ENCODE results near the gene GRIK3. TPM values are rescaled to one million over a fixed set of nuclear protein-coding genes. Genes with fewer than 3 reads are reported as not detected.

The GRIK3 gene
- total and polyA plus RNA-seq, 11 donors = 0.06 to 1.6 (median 0.29) TPM

- Histone ChIP-seq H3K27ac (no peak overlapping the region), H3K9me3 (peaks cover 0 to 8% (median 0%) of the 10 kb centered on the region in 12 donors), H3K27me3 (peaks cover 0 to 22% (median 0%) of the 10 kb centered on the region in 9 donors), H3K36me3 (no peaks in the 10 kb centered on the region), H3K4me1 (no peaks in the 10 kb centered on the region), H3K4me3 (no peak overlapping the region)
- no peak for ATAC-seq
- 77 to 83% (median 79%) methylated on average over 12 of the region's 12 CpGs for WGBS, 4 donors
- intact Hi-C loops (cut with DNase I) = no loop called here
- DNase-seq = no peak
- TF ChIP-seq CTCF (IDR thresholded peaks at IDR 0.05) (no peak), POLR2A (IDR thresholded peaks at IDR 0.05) (no peak)
Measured at GRCh38 chr1:36755303-36756230, 278.7 kb downstream of the GRIK3 start.

DNA sequence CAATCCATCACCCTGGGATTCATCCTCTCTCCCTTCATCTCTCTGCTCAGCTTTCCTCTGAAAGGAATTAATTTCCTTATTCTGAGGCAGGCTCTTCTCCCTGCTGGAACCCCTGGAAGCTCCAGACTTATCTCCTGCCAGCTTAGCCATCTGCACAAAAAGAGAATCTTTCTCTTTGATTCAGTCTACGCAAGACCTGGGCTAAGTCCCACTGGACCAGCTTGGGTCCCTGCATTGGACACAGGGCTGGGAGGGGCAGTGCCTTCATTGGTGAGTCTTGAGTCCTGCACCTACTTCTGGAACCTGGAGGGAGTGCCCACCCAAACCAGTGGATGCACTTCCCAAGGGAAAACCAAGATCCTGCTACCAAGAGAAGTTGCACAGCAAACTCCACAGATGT, 279.9 kb downstream of the GRIK3 start:
- Histone ChIP-seq H3K27me3 (peaks cover 0 to 18% (median 0%) of the 10 kb centered on the region in 9 donors), H3K4me3 (no peak overlapping the region), H3K9me3 (peaks cover 0 to 2% (median 0%) of the 10 kb centered on the region in 12 donors), H3K27ac (no peak overlapping the region), H3K4me1 (no peaks in the 10 kb centered on the region), H3K36me3 (no peaks in the 10 kb centered on the region)
- TF ChIP-seq POLR2A (IDR thresholded peaks at IDR 0.05) (no peak), CTCF (IDR thresholded peaks at IDR 0.05) (no peak)
- WGBS, 4 donors = 83 to 100% (median 93%) methylated on average over 1 of the region's 1 CpG
- no peak for ATAC-seq
- no peak for DNase-seq
- intact Hi-C loops (cut with DNase I) = no loop called here

DNA sequence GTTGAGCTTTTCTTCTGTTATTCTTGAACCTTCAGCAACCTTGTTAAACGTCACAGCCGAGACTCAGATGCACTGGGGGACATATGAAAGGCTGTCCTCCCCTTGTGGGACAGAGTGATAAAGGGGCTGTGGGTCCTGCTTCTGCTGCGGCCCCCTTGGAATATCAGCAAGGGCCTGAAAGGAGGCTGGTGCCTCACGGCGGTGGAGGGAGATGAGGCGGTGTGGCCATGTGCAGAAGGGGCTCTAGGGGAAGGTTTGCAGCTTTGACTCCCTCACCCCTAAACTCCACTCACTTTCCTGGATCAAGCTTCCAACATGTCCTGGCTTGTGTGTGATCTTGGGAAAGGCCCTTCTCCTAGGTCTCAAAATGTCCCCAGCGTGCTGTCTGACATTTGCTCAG, 280.9 kb downstream of the GRIK3 start:
- Histone ChIP-seq H3K27ac (no peak overlapping the region), H3K9me3 (no peaks in the 10 kb centered on the region), H3K27me3 (peaks cover 0 to 18% (median under 1%) of the 10 kb centered on the region in 9 donors), H3K36me3 (no peaks in the 10 kb centered on the region), H3K4me1 (no peaks in the 10 kb centered on the region), H3K4me3 (no peak overlapping the region)
- DNase-seq (no peak), ATAC-seq (no peak)
- intact Hi-C loops (cut with DNase I) = no loop called here
- TF ChIP-seq POLR2A (IDR thresholded peaks at IDR 0.05) (no peak), CTCF (IDR thresholded peaks at IDR 0.05) (no peak)
- WGBS, 4 donors = 76 to 89% (median 81%) methylated on average over 7 of the region's 7 CpGs

DNA sequence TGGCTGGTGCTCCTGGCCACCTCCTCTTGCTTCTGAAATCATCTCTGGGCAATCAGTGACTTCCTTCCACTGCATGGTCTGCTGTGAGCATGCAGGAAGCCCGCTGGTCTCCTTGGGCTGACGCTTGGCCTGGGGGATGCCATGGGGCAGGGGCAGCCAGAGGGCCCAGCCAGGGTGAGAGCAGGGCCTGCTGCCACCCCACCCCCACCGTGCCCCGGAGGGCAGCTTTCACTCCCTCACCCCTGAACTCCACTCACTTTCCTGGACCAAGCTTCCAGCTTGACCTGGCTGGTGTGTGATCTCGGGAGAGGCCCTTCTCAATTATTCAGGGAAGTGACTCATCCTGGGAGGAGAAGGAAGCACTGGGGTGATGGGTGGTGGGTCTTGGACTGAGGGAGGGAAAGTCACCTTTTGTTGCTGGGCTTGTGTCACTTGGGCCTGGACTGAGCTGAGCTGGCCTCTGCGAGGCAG, 281.4 kb downstream of the GRIK3 start:
- no peak overlapping the region for H3K27ac ChIP-seq
- intact Hi-C loops (cut with DNase I) = no loop called here
- no peak for TF ChIP-seq POLR2A (IDR thresholded peaks at IDR 0.05)
- TF ChIP-seq CTCF (IDR thresholded peaks at IDR 0.05) = no peak

More for the DNA sequence above, 281.4 kb downstream of the GRIK3 start:
- Histone ChIP-seq H3K27me3 (peaks cover 0 to 18% (median 3%) of the 10 kb centered on the region in 9 donors), H3K4me1 (no peaks in the 10 kb centered on the region), H3K36me3 (no peaks in the 10 kb centered on the region), H3K9me3 (no peaks in the 10 kb centered on the region), H3K4me3 (no peak overlapping the region)
- no peak for ATAC-seq
- 39 to 56% (median 51%) methylated on average over 6 of the region's 6 CpGs for WGBS, 4 donors
- DNase-seq = no peak
